Calu3 (cell line): Measurements from ENCODE around the gene HIGD1A. TPM values are rescaled to one million over a fixed set of nuclear protein-coding genes. Genes with fewer than 3 reads are reported as not detected.
"Not testable (repeated sequence)": the region's sequence is repeated elsewhere in the genome, so short reads cannot be mapped to it uniquely, and the experiment has no call there.

ENCODE experiments used
- BruUV-seq: library from RNA; stranded (reverse); fragments of 400-500 nt; replicated peaks from 2 replicates; lab custom pipeline; 2021; lab: Mats Ljungman, UMichigan
- CTCF ChIA-PET: fragments of 300-600 bp; sonication (Branson Sonifier 250); formaldehyde crosslinking; loops from one replicate; lab custom pipeline; 2022; ENCODE audit warnings: antibody characterized with exemption; lab: Charles Lee
- DNase-seq: peaks from one replicate; pipeline ENCODE4 v3.0.0; 2022
- H3K27ac Mint-ChIP-seq: one replicate; pipeline ENCODE4 v1.8.0; 2022; ENCODE audit warnings: mixed read lengths; ENCODE audit not compliant: unreplicated experiment
- H3K27me3 Mint-ChIP-seq: one replicate; pipeline ENCODE4 v1.8.0; 2022; ENCODE audit warnings: mixed read lengths; ENCODE audit not compliant: unreplicated experiment
- H3K36me3 Mint-ChIP-seq: one replicate; pipeline ENCODE4 v1.8.0; 2022; ENCODE audit warnings: mild to moderate bottlenecking, moderate library complexity, mixed read lengths; ENCODE audit not compliant: insufficient read depth, unreplicated experiment
- H3K4me1 Mint-ChIP-seq: one replicate; pipeline ENCODE4 v1.8.0; 2022; ENCODE audit warnings: mild to moderate bottlenecking, low read depth, mixed read lengths; ENCODE audit not compliant: unreplicated experiment
- H3K4me3 Mint-ChIP-seq: one replicate; pipeline ENCODE4 v1.8.0; 2022; ENCODE audit warnings: mild to moderate bottlenecking, low read depth, moderate library complexity, mixed read lengths; ENCODE audit not compliant: unreplicated experiment
- H3K9me3 Mint-ChIP-seq: one replicate; pipeline ENCODE4 v1.8.0; 2022; ENCODE audit warnings: low read depth, mixed read lengths; ENCODE audit not compliant: unreplicated experiment
- intact Hi-C: fragments of 100-400 bp; cut with micrococcal nuclease; formaldehyde crosslinking; loops from one replicate; pipeline ENCODE4 v1.10.0; 2022; ENCODE audit not compliant: unreplicated experiment
- total RNA-seq: library from RNA; stranded (reverse); gene quantifications from 2 replicates; pipeline ENCODE4 v1.2.3, GENCODE V29; 2022
- TF ChIP-seq, protein P1 (sequence below): fragments of 200-600 bp; IDR thresholded peaks from one replicate; pipeline ENCODE4 v1.8.0; 2022; ENCODE audit warnings: antibody characterized with exemption; ENCODE audit not compliant: unreplicated experiment

HIGD1A gene
- total RNA-seq, 1 experiment from 2014 or later: 88.1 TPM

- TF ChIP-seq, protein P1, sequence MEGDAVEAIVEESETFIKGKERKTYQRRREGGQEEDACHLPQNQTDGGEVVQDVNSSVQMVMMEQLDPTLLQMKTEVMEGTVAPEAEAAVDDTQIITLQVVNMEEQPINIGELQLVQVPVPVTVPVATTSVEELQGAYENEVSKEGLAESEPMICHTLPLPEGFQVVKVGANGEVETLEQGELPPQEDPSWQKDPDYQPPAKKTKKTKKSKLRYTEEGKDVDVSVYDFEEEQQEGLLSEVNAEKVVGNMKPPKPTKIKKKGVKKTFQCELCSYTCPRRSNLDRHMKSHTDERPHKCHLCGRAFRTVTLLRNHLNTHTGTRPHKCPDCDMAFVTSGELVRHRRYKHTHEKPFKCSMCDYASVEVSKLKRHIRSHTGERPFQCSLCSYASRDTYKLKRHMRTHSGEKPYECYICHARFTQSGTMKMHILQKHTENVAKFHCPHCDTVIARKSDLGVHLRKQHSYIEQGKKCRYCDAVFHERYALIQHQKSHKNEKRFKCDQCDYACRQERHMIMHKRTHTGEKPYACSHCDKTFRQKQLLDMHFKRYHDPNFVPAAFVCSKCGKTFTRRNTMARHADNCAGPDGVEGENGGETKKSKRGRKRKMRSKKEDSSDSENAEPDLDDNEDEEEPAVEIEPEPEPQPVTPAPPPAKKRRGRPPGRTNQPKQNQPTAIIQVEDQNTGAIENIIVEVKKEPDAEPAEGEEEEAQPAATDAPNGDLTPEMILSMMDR: no peak
- no TSS peak for BruUV-seq
- no peak overlapping the region for H3K27ac Mint-ChIP-seq
- DNase-seq: no peak
- CTCF ChIA-PET: interaction anchor here (1.2 kb wide), 1 partner anchor 14 kb away, joined by 7 read pairs; no protein-coding TSS in a partner anchor
- no peaks in the 10 kb centered on the region for H3K27me3 Mint-ChIP-seq
- no peak overlapping the region for H3K4me3 Mint-ChIP-seq
- H3K36me3 Mint-ChIP-seq: peaks cover 5% of the 10 kb centered on the region
- peaks cover 37% of the 10 kb centered on the region for H3K4me1 Mint-ChIP-seq
- intact Hi-C loops: no loop called here
- no peaks in the 10 kb centered on the region for H3K9me3 Mint-ChIP-seq
Measured at GRCh38 chr3:42814914-42815507, 10.7 kb upstream of the HIGD1A start.

DNA sequence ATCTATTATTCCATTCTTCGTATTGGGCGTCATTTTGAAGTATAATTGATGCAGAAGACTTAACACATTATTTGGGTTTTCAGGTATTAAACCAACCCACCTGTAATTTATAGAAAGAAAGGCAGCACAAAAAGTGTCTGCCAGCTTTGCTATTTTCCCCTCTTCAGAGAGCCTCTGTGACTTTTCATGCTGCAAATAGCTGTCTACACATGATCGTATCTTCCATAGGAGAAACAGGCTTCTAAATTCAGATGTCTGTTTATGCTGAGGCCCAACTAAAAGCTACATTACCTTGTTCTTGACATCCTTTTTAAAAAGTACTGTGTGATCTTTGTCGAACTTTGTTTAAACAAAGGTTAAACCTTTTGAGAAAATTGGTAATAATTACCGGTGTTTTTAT is 10.0 kb upstream of the HIGD1A start:
- intact Hi-C loops: no loop called here
- no peak overlapping the region for H3K4me3 Mint-ChIP-seq
- no peak overlapping the region for H3K27ac Mint-ChIP-seq
- H3K36me3 Mint-ChIP-seq: no peaks in the 10 kb centered on the region
- CTCF ChIA-PET: no interaction called here
- no TSS peak for BruUV-seq
- DNase-seq: no peak
- peaks cover 37% of the 10 kb centered on the region for H3K4me1 Mint-ChIP-seq
- TF ChIP-seq, protein P1: no peak
- no peaks in the 10 kb centered on the region for H3K9me3 Mint-ChIP-seq
- no peaks in the 10 kb centered on the region for H3K27me3 Mint-ChIP-seq

DNA sequence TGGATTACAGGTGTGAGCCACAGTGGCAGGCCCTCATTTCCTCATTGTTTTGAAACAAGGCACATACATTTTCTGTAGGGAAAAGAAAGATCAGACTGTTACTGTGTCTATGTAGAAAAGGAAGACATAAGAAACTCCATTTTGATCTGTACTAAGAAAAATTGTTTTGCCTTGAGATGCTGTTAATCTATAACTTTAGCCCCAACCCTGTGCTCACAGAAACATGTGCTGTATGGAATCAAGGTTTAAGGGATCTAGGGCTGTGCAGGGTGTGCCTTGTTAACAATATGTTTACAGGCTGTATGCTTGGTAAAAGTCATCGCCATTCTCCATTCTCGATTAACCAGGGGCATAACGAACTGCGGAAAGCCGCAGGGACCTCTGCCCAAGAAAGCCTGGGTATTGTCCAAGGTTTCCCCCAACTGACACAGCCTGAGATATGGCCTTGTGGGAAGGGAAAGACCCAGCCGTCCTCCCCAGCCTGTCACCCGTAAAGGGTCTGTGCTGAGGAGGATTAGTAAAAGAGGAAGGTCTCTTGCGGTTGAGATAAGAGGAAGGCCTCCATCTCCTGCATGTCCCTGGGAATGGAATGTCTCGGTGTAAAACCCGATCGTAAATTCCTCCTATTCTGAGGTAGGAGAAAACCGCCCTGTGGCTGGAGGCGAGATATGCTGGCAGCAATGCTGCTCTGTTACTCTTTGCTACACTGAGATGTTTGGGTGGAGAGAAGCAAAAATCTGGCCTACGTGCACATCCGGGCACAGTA is 7.0 kb upstream of the HIGD1A start:
- CTCF ChIA-PET, DNase-seq, H3K27me3 Mint-ChIP-seq, BruUV-seq, H3K9me3 Mint-ChIP-seq, H3K36me3 Mint-ChIP-seq, H3K27ac Mint-ChIP-seq, intact Hi-C loops, H3K4me3 Mint-ChIP-seq: not testable (repeated sequence)
- peaks cover 41% of the 10 kb centered on the region for H3K4me1 Mint-ChIP-seq

- BruUV-seq, H3K36me3 Mint-ChIP-seq, intact Hi-C loops, H3K4me3 Mint-ChIP-seq, CTCF ChIA-PET, H3K27me3 Mint-ChIP-seq, H3K27ac Mint-ChIP-seq, H3K9me3 Mint-ChIP-seq: not testable (repeated sequence)
- peaks cover 45% of the 10 kb centered on the region for H3K4me1 Mint-ChIP-seq
- peak; percentile 23 for DNase-seq
Measured at GRCh38 chr3:42810706-42811105, 6.4 kb upstream of the HIGD1A start.

DNA sequence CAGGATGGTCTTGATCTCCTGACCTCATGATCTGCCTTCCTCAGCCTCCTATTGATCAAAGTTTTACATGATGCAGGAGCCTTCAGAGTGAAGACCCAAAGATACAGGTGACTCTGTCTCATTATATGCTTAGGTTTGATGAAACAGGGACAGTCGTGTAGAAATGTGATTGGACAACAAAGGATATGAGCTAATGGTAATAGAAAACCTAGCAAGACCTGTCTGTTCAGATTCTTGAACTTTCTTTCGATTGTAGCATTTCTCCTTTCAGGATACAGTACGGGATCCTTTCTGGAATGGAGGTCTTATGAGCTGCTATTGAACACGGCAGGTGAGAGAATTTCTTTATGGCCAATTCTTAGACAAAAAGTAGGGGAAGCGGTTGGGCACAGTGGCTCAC is 4.9 kb upstream of the HIGD1A start, which contains the start of gene ACKR2:
Gene ACKR2, plus strand, starts transcription at position 244 of the 400 bp plus-strand sequence. CDS start 55,058 bp downstream, outside the sequence.
- no TSS peak for BruUV-seq
- Mint-ChIP-seq H3K36me3 (peaks cover 15% of the 10 kb centered on the region), H3K27me3 (no peaks in the 10 kb centered on the region), H3K9me3 (no peaks in the 10 kb centered on the region), H3K4me3 (no peak within 1 kb of the TSS), H3K27ac (no peak within 1 kb of the TSS), H3K4me1 (peaks cover 41% of the 10 kb centered on the region)
- no peak for DNase-seq
- TF ChIP-seq, protein P1: no peak
- CTCF ChIA-PET: no interaction called here
- intact Hi-C loops: no loop called here
